NK-92 treated with Interleukin-12 subunit alpha and Interleukin-12 subunit beta, amount 100 ng/mL, for 24 hours (cell line): ENCODE data around the gene SMYD3.
A peak's percentile ranks its signal among the peaks of the same experiment; 100 is the strongest.

Experiments used
- DNase-seq: peaks from one replicate; lab custom pipeline; 2025; lab: John Stamatoyannopoulos, UW

SMYD3 gene

GRCh38 chr1:246506674-246507481 lies at the start of gene SMYD3:
Gene SMYD3 (minus strand): TSS chr1:246507279.
- peak; percentile 78 for DNase-seq

DNA sequence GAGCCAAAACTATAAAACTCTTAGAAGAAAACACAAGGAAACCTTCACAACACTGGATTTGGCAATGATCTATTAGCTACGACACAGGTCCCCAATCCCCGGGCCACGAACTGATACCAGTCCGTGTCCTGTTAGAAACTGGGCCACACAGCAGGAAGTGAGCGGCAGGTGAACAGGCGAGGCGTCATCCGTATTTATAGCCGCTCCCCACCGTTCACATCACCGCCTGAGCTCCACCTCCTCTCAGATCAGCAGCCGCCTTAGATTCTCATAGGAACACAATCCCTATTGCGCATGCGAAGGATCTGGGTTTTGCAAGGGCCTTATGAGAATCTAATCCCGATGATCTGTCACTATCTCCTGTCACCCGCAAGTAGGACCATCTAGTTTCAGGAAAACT lies 47.1 kb upstream of the SMYD3 start:
- no peak for DNase-seq

GRCh38 chr1:246552110-246552509 lies 45.0 kb upstream of the SMYD3 start:
- DNase-seq: no peak

DNA sequence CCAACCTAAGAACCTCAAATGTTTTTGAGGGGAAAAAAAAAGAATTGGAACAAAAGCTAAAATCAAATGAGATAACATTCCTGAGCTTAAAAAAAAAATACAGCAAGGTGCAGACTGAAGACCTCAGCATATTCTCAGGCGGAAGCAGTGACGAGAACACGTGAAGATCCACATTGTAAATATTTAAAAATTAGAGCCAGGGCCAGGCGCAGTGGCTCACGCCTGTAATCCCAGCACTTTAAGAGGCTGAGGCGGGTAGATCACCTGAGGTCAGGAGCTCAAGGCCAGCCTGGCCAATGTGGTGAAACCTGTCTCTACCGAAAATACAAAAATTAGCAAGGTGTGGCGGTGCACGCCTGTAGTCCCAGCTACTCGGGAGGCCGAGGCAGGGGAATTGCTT lies 43.3 kb upstream of the SMYD3 start:
- DNase-seq: no peak

DNA sequence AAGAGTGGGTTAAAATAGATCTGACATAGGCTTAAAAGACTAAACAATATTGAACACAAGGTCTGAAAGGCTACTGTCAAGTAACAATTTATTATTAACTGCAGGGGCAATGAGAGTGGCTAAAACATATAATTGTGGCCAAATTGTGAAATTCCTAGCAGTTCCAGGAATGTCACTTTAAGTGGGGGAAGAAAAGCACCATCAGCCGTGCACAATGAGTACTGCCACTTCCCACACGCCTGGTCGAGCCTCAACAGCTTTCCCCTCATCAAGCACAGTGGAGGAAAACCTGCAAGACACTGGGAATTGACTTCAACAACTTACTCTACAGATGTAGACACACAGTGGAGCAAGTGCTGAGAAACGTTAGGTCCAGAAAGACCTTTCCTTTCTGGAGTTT lies 42.6 kb upstream of the SMYD3 start:
- no peak for DNase-seq

- DNase-seq: no peak
These were observed 36.9 kb upstream of the SMYD3 start for GRCh38 chr1:246544001-246544400.

DNA sequence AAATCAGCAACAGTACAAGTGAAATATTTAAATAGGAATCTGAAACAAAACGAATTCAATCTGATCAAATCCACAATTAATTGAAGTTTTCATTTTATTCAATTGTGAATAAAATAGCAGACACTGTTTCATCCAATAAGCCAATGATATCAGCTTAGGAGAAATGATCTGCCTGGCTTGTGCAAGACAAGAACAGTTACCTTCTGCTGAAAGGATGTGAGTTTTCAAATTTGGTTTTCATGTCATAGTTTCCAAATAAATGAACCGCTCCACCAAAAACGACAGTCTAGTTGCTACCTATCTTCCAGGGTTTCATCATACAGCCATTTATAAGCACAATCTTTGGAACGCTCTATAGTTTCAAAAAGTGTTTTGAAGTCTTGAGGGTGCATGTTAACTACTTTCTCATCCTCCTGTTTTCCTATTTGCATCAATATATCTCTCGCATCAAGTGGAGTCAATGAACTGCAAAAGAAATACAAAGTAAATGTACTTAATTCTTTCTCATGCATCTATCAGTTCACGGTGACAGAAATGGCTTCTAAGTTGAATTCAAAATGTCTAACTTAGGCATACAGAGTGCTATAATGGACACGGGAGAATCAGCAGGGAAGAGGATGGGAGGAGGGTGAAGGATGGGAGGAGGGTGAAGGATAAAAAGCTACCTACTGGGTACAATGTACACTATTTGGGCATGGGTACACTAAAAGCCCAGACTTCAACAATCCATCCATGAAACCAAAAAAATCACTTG lies 33.8 kb upstream of the SMYD3 start:
- no peak for DNase-seq

- no peak for DNase-seq
These were observed 30.8 kb upstream of the SMYD3 start for GRCh38 chr1:246537887-246538286.

DNA sequence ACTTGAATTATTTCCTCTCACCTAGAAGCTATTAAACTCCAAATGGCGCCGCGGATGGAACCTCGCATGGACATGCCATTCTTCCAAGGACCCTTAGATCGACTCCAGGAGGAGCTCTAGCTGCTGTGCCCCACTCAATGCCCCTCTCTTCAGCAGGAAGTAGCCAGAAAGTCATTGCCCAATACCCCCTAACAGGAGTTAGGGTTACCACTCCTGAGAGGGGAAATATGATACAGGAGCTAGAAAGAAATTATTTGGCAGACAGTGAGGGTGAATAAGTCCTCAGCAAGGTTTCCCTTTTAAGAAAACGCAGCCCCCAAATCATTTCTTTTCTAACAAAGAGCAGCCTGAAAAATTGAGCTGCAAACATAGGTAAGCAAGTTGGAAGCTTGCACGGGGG lies 30.4 kb upstream of the SMYD3 start:
- DNase-seq: no peak

DNA sequence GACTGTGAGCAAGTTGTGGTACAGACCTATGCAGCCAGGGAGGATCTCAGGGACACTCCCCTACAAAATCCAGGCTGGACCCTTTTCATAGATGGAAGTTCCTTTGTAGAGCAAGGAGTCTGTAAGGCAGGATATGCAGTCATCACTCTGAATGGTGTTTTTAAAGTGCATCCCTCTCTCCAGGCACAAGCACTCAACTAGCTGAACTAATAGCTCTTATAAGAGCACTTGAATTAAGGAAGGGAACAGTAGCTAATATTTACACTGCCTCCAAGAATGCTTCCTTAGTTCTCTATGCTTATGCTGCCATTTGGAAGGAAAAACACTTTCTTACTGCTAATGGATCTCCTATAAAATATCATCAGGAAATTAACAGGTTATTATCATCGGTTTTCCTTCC lies 27.0 kb upstream of the SMYD3 start:
- DNase-seq: no peak

DNA sequence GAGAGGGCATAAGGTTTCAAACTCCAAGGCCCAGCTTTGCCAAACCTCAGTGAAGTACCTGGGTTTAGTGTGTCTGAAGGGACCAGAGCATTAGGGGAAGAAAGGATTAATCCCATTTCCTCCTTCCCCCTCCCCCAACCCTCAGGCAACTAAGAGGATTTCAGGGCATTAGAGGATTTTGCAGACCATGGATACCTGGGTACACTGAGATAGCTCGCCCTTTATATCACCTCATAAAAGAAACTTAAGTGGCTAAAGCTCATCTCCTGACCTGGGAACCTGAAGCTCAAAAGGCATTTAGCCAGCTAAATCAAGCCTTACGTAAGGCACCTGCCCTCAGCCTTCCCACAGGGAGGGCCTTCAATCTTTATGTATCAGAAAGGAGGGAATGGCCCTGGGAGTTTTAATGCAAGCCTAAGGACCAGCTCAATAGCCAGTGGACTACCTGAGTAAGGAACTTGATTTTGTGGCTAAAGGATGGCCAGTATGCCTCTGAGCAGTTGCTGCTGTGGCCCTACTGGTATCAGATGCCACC lies 26.4 kb upstream of the SMYD3 start:
- no peak for DNase-seq

DNA sequence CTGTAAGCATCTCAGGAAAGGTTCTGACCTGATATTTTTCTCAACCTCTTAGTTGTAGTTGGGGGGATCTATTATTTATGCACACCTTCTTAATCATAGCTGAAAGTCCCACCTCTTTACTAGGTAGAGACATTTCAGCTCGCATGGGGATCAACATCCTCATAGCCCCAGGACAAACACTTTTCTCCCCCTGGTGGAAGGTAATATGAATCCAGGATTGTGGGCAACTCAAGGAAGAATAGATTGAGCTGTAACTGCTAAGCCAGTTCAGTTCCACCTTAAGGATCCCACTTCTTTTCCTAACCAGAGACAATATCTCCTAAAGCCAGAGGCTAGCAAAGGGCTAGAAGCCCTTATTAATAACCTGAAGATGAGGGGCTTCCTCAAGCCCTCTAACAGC lies 25.4 kb upstream of the SMYD3 start:
- DNase-seq: no peak

GRCh38 chr1:246530482-246530881 lies 23.4 kb upstream of the SMYD3 start:
- no peak for DNase-seq

- DNase-seq: no peak
These were observed 22.1 kb upstream of the SMYD3 start for GRCh38 chr1:246528933-246529731.

- DNase-seq: peak; percentile 45
These were observed 20.5 kb upstream of the SMYD3 start for GRCh38 chr1:246527402-246528088.

DNA sequence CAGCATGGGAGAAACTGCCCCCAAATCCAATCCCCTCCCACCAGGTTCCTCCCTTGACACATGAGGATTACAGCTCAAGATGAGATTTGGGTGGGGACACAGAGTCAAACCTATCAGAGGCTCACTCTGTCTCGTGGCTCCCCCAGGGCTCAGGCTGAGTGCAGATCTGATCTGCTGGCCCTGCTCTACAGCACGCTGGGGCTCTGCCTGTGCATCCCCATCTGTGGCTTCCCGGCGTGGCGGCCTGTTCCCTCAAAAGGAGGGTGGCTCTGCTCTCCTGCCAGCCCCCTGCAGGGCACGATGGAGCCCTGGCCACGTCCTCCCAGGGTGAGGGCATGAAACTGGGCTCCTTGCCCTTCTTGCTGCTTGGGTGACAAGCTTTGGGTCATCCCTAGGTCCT lies 19.8 kb upstream of the SMYD3 start:
- DNase-seq: no peak

DNA sequence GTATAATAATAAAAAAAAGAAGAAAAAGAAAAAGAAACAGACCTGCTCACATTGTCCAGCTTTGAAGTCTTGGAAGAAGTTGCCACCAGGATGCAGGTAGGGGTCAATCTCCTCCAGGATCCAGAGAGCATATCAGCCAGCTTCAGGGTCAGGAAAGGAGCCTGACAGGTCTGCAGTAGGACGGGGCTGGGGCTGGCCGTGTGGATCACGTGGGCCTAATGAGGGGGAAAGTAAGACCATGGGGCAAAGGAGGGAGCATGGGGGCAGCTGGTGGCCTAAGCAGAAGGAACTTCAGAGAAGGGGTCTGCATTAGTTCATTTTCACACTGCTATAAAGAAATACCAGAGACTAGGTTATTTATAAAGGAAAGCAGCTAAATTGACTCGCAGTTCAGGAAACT lies 19.3 kb upstream of the SMYD3 start:
- no peak for DNase-seq

DNA sequence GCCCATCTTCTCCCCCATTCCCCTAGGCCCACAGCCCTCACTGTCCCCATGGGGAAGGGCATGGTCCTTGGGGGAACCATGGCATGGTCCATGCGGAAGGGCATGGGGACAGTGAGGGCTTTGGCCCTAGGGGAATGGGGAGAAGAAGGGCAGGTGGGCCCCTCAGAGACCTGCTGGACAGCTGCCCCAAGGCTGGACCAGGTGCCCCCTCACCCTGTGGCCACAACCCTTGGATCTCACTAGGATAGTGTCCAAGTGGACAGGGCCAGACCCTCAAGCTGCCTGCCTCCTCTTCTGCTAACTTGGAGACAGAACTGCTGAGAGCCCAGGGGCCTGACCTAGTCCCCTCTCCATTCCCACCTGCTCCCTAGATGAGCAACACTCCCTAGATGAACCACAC lies 12.4 kb upstream of the SMYD3 start:
- no peak for DNase-seq

DNA sequence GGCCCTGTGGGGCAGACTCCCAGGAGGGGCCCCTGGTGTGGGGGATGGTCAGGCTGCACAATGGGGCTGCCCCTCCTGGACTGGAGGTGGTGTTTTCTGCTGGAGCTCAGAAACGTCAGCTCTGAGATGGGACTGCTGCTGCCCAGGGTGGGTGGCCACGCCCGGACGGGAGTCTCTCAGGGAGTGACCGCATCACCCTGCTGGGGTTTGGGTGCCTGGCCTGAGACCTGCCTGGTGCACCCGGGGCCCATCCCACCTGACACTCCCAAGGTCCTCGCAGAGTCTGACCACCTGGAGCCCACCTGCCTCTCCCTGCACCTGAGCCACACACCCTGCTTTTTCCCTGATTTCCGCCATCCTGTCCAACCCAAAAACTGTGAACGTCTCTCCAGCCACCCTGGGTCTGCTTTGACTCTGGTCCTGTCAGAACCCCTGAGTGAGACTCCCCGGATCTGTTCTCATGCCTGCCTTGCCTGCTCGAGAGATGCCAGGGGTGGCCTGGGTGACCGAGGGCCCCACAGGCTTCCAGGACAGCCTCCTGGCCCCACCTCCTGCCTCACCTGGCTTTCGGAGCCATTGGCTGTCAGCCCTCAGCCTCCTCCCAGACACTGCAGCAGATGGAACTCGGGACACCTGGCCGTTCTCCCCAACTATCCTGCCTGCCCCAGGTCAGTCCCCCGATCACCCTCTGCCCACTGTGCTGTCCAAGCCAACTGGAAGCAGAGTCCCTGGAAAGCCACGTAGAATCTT lies 11.6 kb upstream of the SMYD3 start:
- no peak for DNase-seq

GRCh38 chr1:246517391-246517790 lies 10.3 kb upstream of the SMYD3 start:
- DNase-seq: no peak

GRCh38 chr1:246516126-246516525 lies 9.0 kb upstream of the SMYD3 start:
- no peak for DNase-seq
